ENCODE data around the gene KCNJ8.
"Not testable (repeated sequence)": the region's sequence is repeated elsewhere in the genome, so short reads cannot be mapped to it uniquely, and the experiment has no call there.

KCNJ8 gene

DNA sequence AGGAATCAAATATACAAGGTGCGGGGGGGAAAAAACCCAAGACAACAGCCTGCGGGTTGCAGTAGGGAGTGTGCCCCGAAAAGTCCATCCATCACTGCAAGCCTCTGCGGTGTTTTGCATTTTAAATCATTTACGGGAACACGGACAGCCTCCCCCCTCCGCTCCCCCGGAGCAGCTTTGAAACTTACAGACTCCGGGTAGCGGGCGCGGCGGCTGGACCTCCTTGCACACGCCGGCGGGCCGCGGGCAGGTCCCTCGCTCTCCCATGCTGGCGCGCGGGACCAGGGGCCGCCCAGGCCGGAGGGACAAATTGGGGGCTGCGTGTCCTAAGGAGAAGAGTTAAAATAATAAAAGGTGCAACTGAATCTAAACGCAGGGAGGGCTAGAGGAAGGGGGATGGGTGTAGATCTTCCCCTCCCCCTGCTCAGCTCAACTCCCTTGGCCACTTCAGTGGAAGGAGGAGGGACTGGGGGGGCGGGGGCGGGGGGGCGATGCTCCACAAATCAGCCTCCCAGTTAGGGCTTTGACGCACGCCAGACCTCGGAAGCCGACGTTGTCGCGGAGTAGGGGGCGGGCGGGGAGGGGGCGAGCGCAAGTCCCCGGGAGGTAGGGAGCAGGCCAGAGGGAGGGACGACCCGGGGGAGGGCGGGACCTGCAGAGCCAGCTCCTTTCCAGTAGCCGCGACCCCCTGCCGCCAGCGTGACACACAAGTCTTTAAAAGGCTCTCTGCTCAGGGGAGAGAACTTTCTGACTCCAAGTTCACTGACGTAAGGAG, at the start of gene KCNJ8:
Gene KCNJ8 (minus strand): TSS at position 349 of the 775 bp plus-strand sequence. CDS start 1,090 bp downstream, outside the sequence.
- DNase-seq = peak; percentile 84

DNA sequence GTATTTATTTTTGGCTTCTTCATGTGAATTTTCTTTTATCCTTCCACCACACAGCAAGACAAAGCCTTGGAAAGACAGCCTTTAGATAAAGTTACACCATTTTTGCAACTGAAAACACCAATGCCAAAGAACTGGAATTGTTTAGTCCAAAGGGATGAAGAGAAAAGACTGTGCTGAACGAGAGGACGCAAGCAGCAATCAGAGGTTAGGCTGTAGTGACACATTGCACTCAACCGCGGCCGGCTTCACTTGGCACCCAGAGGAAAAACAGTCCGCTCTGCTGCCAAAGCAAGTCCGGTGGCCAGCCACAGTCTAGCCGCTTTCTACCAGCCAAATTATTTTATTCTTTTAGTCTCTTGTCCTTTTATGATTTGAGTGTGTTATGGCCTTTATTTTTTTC, 49.1 kb upstream of the KCNJ8 start:
- DNase-seq = peak; percentile 28

DNA sequence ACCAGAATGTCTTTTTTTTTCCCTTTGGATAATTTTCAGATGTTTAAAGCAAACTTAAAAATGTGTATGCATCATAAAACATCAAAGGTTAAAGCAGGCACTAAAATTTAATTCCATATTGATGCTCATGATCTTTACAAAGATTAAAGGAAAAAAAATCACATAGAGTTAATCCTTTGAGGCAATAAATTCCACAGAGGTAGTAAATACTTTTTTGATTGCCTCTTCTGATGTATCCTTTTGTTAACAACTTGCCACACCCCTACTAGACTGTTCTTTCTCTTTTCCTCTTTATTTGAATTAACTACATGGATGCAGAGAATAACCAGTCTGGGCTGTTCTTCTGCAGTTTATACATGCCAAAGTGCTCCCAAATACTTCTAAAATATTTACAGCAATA, 45.2 kb upstream of the KCNJ8 start:
- DNase-seq = no peak

DNA sequence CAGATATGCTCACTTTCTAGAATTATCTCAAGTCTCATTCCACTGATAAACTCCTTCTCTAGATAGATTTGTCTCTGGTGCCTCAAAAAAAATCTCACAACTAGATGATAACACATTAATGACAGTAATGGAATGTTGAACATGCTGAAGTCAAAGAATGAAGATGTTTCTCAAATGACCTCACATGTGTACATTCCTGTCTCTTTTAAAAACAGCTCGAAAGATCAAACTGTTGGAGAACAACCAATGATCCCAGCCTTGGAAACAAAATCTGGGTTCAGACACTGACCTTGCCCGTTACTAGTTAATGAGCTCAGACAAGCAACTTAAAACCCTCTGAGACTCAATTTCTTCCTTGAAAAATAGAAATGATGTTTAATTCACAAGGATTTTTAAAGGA, 44.7 kb upstream of the KCNJ8 start:
- DNase-seq = no peak

DNA sequence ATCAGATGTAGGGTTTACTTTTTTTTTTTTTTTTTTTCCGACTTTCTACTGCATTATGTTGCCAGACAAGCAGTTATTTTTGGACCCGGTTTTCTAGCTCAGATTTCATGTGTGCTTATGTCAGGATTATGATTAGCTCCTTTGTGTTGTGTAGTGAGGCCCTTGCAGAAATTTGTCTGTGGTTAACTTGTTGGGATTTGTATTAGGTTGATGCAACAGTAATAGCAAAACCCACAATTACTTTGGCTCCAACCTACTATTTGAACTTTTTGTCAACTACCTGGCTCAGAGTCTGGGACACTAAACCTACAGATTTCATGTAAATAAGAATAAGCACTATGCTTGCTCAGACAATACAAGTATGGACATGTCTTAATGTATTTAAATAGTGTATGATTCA, 44.1 kb upstream of the KCNJ8 start:
- no peak for DNase-seq

DNA sequence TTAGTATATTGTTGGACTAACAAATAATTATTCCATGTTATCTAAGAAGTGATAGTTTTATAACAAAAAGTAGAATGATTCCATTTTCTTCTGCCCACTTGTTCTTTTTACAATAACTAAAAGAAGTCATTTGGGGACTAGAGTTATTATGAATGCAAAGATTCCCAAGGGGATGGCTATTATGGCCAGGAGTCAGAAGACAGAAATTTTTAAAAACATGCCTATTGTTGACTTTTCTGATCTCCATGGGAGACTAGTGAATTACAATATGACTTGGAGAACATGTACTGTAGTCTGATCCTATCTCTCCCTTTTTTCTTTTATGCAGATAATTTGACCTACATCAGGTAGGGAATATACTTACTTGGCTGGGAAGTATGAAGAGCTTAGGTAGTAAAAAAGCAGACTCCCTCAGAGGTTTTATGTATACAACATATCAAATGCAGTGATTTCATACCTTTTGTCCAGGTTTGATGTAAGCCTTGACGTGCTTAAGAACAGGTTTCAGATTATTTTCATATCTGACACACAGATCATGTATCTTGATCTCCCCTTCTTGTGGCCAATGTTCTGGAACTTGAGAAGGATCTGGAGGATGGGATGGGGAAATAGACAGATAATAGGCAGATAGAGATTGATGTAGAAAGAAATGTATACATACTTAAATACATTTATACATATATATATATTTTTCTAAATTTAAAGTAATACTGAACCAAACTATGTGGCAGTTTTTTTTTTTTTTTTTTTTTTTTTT, 41.0 kb upstream of the KCNJ8 start:
- DNase-seq = no peak

DNA sequence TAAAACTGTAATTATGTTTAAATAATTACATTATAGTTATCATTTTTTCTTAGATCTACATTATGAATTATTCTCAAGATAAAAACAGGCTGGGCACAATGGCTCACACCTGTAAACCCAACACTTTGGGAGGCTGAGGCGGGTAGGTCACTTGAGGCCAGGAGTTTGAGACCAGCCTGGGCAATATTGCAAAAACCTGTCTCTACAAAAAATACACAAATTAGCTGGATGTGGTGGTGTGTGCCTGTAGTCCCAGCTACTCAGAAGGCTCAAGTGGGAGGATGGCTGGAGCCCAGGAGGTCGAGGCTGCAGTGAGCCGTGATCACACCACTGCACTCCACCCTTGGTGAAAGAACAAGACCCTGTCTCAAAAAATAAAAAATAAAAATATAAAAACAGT, 40.3 kb upstream of the KCNJ8 start:
- DNase-seq = no peak

DNA sequence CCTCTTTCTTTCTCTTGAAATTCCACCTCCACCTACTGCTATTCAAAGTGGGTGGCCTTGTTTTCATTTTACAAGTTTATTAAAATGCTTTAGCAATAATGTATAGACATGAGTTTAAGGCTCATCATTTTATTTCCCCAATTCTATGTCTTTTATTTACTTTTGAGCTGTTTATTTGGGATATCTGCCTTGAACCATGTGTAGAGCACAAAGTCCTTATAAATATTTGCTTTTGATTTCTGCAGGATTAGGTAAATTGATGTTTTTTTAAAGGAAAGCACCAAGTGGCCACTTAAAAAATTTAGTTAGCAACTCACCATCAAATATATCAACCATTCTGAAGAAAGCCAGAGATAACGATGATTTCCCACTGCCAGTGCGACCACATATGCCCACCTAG, 39.8 kb upstream of the KCNJ8 start:
- DNase-seq = no peak

DNA sequence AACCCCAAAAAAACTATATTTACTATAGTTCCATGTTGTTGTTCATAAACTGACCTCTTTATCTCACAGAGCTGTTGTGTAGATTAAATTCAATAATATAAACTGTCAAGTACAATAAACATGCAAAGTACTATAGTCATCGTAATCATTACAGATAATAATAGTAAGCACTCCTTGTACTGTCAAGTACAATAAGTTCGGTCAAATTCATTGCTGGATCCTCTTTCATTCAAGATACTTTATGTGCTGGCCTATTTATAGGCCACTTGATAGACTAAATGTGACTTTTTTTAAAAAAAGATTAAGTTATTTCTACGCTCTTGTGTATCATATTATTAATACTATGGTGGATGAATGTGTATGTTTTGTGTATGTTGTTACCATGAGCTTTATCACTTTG, 39.2 kb upstream of the KCNJ8 start:
- no peak for DNase-seq

DNA sequence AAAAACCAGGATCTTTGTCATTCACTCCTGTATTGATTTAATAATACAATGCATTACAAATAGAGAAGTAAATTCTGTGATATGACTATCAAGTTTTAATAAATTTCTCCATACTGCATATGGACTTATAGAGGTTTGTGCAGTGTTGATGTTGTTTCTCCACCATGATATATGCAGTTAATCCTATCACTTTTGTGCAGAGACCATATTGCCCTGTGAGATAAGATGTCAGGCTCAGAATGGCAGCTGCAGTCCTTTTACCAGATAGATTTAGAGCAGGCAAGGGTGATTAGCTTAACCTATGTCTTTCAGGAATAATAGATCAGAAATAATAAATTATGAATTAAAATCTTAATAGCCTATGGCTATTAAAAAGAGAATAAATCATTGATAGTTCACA, 38.6 kb upstream of the KCNJ8 start:
- DNase-seq = no peak

DNA sequence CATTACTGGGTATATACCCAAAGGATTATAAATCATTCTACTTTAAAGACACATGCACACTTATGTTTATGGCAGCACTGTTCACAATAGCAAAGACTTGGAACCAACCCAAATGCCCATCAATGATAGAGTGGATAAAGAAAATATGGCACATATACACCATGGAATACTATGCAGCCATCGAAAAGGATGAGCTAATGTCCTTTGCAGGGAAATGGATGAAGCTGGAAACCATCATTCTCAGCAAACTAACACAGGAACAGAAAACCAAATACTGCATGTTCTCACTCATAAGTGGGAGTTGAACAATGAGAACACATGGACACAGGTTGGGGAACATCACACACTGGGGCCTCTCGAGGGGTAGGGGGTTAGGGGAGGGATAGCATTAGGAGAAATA, 37.8 kb upstream of the KCNJ8 start:
- DNase-seq = not testable (repeated sequence)

DNA sequence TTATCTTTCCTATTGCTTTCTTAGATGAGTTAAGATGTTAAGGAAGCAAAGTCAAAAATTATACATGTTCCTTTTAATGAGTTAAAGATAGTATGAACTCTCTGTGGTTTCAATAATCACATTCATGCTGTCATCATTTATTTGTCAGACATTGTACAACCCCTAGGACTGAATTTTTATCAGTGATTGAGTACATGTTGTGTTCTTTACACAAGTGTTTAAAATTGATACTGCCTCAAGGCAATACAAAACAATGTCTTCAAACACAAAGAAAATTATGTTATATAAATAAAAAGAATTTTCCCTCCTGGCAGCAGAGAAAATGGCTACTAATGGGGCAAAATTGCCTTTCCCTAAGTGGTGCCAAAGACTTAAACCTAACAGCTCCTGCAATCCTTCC, 34.6 kb upstream of the KCNJ8 start:
- DNase-seq = no peak

DNA sequence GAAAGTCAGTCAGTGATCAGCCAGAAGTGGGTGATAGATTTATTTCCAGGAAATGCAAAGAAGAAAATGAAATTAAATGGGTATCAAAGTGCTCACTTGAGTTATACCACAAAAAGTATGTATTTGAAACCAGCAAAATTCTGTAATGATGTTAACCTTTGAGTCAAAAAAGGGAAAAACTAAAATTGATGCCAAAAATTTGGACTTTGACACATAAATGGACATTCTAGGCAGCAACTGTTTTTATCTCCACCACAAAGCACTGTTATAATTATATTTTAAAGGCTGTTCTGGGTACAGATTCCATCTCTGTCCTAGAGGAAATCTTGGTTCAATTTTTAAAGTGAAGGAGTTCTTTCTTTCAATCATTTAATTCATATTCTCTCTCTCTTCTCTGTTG, 31.7 kb upstream of the KCNJ8 start:
- DNase-seq = no peak

DNA sequence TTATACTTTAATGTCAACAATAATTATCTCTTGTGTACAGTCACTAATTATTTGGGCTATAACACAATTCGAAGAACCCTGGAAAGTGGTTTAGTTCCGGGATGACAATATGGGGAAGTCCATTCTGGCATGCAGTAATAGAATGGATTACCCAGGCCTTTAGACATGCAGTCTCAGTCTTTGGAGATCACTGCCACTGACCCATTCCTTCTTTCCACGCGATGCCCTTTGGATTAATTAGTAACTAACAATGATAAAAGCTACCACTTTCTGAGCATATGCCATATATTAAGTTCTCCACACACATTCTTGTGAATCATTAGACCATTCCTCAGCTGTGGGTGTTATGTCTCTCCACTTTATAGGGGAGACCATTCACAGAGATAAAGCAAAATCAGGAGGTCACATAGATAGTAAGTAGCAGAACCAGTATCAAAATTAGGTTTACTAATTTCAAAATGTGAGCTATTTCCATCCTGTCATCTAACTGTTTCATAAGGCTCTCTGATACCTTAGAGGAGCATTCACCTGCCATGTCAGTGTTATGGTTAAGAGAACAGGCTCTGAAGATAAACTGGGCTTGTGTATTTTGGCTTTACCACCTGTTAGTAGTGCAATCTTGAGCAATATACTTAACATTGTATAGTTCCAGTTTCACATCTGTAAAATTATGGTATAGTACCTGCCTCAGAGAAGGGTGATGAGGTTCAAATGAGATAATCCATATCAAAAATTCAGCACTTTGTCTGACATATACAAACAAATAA, 27.2 kb upstream of the KCNJ8 start:
- no peak for DNase-seq

DNA sequence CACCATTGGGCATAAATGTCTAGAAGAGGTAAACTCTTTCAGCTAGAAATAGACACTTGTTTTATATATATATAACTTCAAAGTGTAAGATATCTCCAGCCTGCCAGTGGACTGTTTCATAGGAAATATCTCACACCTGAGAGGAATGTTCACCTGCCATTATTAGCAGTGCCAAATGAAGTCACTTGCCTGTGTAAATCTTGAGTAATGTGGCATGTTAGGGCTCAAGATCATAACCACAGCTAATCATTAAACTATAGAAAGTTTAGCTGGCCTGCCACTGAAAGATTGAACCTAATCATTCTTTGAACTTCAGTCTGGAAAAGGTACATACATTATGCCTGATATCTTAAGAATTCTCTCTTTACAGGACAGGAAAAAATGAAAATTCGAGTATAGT, 25.5 kb upstream of the KCNJ8 start:
- DNase-seq = no peak

DNA sequence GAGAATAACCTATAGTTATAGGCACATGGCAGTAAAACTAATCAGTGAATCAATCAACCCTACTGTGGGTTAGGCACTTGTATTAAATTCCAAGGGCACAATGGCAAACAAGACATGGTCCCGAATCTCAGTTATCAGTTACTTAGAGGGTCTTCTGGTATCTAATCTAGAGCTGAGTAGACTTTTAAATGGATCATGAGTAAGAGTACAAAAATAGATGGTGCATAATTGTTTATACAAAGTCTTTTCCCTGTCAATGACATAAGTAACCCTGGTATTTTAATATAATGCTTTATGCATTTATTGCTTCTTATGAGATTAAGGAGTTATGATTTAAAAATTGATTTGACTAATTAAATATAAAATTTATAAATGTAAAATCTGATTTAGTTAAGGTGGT, 23.0 kb upstream of the KCNJ8 start:
- no peak for DNase-seq

DNA sequence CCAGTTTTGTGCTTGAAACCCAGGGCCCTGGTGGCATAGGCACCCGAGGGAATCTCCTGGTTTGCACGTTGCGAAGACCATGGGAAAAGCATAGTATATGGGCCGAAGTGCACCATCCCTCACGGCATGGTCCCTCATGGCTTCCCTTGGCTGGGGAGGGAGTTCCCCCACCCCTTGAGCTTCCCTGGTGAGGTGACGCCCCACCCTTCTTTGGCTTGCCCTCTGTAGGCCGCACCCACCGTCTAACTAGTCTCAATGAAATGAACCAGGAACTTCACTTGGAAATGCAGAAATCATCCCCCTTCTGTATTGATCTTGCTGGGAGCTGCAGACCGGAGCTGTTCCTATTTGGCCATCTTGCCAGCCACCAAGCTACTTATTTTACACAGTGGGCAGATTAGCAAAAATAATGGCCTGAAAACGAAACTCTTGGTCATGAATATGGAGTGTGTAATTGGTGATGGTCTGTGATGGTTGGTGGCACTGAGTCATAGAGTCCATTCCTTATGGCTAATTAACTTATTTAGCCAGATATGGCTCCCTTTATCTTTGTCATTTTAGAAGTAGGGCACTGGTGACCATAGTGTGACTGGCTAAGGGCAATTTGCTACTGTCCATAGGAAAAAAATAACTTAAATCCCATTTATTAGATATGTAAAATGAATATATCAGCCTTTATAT, 21.3 kb upstream of the KCNJ8 start:
- no peak for DNase-seq

DNA sequence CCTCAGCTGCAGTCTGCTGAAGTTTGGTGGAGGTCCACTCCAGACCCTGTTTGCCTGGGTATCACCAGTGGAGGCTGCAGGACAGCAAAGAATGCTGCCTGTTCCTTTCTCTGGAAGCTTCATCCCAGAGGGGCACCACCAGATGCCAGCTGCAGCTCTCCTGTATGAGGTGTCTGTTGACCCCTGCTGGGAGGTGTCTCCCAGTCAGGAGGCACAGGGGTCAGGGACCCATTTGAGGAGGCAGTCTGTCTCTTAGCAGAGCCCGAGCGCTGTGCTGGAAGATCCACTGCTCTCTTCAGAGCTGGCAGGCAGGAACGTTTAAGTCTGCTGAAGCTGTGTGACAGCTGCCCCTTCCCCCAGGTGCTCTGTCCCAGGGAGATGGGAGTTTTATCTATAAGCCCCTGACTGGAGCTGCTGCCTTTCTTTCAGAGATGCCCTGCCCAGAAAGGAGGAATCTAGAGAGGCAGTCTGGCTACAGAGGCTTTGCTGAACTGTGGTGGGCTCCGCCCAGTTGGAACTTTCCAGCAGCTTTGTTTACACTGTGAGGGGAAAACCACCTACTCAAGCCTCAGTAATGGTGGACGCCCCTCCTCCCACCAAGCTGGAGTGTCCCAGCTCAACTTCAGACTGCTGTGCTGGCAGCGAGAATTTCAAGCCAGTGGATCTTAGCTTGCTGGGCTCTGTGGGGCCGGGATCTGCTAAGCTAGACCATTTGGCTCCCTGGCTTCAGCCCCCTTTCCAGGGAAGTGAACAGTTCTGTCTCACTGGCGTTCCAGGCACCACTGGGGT, 20.5 kb upstream of the KCNJ8 start:
- DNase-seq = not testable (repeated sequence)

DNA sequence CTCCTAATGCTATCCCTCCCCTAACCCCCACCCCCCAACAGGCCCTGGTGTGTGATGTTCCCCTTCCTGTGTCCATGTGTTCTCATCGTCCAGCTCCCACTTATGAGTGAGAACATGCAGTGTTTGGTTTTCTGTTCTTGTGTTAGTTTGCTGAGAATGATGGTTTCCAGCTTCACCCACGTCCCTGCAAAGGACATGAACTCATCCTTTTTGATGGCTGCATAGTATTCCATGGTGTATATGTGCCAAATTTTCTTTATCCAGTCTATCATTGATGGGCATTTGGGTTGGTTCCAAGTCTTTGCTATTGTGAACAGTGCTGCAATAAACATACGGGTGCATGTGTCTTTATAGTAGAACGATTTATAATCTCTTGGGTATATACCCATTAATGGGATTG, 15.2 kb upstream of the KCNJ8 start:
- DNase-seq = not testable (repeated sequence)

DNA sequence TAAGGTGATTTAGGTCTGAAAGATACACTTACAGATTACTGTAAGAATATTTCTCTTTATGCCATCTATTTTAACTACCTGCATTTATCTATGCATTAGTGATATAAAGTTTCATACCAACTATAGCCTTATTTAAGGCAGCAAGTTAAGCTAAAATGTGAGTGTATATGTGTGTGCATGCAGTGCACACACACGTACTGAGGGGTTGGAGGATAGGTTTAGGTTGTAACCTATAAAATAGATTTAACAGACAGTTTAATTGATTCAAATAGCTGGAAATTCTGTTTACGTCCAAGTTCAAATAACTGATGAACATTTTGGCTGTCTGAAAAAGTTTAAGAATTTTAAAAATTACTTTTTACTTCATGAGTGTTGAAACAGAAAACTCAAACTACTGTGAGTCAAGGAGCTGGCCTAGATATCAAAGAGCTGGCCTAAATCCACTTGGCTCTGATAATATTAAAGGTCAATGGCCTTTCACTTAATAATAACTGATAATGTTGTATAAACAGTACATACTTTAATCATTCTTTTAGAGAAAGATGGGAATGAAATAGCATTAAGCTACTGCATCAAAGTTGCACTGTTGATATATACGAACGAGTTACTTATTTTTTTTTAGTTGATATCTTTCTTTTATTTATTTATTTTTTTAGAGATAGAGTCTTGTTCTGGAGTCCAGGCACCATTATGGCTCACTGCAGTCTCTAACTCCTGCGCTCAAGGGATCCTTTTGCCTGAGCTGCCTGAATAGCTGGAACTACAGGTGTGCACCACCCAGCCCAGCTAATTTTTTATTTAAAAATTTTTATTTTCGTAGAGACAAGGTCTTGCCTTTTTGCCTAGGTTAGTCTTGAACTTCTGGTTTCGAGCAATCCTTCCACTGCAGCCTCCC, 13.8 kb upstream of the KCNJ8 start:
- no peak for DNase-seq

DNA sequence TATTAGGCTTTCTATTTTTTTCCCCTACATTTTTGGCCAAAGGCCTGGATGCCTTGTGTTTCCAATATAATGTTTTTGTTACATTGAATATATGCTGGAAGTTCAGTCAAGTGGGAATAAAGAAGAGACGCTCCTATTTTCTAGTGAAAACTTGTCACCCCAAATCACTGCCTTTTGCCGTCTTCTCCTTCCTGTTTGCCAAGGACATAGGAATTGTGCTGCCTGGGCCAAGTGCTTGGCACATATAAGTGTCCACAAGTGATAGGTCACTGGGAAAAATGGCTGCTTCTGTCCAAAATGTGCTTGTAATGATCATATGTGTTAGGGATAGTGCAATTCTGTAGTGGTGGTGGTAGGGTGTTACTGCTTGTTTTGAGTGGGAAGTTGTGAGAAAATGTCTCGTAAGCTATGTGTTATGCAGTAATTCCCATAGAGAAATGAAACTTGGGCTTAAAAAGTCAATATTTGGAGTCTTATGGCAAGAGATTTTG, 11.6 kb upstream of the KCNJ8 start:
- peak; percentile 45 for DNase-seq
